GM12874 (cell line): ENCODE results near the gene ITGA2B.

Experiments used
- TF ChIP-seq, protein P1 (sequence below): IDR thresholded peaks from 2 replicates; pipeline ENCODE4 v1.5.1; 2011; ENCODE audit warnings: low read depth, mild to moderate bottlenecking, control low read depth, low read length, moderate library complexity; ENCODE audit not compliant: insufficient read depth

Gene ITGA2B

DNA sequence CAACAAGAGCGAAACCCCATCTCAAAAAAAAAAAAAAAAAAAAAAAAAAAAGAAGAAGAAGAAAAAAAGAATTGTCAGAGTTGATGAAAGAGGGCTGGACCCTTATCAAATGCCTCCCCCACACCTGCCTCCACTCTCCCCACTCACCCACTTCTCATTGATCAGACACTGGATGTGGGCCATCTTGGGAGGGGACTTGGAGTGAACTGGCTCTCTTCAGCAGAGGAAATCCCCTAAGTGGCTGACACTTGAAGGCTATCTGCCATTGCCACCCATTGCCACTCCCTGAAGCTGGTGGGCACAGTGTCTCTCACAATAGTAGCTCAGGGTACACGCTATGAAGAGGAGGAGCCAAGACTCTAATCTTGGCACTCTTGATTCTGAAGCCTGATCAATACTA is 1.6 kb downstream of the ITGA2B start:
- TF ChIP-seq, protein P1, sequence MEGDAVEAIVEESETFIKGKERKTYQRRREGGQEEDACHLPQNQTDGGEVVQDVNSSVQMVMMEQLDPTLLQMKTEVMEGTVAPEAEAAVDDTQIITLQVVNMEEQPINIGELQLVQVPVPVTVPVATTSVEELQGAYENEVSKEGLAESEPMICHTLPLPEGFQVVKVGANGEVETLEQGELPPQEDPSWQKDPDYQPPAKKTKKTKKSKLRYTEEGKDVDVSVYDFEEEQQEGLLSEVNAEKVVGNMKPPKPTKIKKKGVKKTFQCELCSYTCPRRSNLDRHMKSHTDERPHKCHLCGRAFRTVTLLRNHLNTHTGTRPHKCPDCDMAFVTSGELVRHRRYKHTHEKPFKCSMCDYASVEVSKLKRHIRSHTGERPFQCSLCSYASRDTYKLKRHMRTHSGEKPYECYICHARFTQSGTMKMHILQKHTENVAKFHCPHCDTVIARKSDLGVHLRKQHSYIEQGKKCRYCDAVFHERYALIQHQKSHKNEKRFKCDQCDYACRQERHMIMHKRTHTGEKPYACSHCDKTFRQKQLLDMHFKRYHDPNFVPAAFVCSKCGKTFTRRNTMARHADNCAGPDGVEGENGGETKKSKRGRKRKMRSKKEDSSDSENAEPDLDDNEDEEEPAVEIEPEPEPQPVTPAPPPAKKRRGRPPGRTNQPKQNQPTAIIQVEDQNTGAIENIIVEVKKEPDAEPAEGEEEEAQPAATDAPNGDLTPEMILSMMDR: no peak

DNA sequence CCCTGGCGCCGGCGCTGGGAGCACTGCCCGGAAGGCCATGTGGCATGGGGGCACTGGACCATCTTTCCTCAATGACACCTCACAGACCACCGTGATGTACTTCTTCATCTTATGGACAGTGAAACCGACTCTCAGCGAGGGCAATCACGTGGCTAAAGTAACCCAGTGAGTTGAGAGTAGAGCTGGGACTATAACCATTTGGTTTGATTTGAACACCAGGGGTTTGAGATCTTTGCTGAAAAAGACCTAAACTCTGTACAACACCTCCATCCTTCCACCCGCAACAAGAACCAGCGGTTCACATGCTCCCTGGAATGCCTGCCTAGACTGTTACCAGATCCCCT is 3.3 kb downstream of the ITGA2B start:
- TF ChIP-seq, protein P1: no peak

DNA sequence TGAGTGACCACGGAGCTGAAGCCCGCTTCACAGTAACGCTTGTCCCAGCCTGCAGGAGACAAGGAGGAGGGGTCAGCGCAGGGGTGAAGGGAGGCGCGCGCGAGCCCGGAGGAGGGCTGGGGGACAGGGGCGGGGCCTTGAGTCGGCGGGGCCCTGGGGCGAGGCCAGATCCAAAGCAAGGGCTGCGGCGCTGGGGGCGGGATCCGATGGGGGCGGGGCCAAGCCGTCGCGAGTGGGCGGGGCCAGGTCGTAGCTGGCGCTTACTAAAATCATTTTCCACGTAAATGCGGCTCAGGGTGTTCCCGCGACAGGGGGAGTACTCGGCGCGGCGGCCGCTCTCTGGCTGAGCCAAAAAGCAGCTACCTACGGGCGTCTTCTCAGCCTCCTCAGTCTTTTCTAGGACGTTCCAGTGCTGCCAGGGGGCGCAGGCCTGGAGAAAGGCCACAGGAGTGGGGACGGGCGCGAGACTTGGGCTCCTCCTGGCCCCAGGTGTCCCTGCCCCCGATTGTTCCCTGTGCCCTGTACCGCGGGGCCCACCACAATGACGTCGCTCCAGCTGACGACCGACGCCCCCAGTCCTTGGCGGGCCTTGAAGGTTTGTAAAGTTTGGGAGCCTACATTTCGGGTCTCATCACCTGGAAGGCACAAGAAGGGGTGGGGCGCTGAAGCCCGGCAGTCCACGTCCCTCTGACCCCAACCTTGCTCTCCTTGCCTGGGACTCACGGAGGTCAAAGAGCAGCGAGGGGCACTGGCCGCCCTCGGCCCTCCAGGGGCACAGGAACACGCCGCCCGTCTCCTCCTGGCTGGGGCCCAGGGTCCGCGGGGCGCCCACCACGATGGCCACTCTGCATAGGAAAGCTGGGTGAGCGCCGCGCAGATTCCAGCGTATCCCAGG is 3.9 kb downstream of the ITGA2B start:
- TF ChIP-seq, protein P1: no peak

DNA sequence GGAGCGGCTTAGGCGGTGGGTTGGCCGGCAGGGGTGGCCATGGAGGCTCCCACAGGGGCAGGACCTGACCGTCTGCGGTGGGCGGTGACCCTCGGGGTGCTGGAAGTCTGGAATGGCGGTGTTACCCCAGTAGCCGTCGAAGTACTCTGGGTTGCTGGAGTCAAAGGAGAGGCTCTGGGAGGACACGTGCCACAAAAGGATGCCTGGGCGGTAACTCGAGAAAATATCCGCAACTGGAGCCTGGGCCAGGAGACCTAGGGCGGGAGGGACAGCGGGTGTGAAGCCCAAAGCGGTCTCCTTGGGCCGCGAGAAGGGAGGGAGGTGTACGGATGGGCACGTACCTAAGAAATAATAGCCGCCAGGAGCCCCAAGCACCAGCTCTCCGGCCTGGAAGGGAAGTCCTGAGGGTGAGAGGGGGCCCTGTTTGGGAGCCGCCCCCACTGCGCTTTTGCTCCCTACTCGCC is 4.6 kb downstream of the ITGA2B start:
- TF ChIP-seq, protein P1: no peak

DNA sequence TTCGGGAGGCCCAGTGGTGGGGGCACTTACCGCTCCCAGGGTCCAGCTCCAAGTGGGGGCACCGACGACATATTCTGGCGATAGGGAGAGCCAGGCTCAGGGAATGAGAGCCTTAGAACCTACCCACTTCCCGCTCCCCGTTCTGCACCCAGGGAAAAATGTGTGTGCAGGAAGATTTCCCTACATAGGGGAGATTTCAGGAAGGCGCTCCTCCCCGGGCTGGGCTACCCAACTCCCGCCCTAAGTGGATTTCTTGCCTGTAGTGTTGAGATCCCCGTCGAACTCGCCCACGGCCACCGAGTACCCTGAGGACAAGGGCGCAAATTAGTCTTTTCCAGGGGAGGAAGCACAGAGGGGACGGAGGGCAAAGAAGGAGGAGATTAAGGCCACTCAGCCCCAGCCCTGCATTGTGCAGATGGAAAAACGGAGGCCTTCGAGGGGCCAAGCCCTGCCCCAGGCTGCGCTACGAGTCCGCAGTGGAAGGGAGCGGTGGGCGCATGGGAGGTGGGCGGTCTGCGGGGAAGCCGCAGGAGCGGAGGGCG is 5.1 kb downstream of the ITGA2B start:
- TF ChIP-seq, protein P1: no peak

DNA sequence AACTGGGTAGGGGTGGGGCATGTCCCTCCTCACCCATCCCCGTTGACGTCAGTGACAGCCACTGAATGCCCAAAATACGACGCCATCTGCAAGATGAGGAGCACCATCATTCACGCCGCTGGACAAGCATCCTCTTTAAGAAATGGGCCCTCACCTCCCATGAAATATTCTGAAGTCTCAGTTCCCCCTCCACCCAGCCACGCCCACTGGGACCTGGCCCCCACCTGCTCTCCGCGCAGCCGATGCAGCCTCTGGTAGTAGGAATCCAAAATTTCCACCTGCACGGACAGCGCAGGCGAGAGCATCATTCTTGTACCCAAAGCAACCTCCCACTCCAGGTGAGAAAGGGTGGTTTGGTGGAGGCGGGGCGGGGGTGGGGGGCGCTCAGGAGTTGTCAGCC is 5.6 kb downstream of the ITGA2B start:
- TF ChIP-seq, protein P1: no peak

DNA sequence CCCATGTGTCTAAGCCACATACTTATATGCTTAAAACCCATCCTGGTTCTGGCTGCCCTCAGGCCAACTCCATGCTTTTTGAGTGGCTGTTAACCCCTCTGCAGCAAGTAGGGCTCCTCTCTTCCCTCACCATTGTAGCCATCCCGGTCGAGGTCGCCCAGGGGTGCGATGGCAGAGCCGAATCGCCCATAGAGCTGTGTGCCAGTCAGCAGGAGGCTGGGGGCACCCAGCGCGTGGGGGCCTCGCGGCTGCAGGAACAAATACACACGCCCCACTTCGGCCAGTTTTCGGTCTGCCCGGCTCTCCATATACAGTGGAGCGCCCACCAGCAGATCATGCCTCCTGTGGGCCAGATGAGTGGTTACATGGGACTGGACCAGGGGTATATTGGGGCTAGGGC is 6.1 kb downstream of the ITGA2B start:
- TF ChIP-seq, protein P1: no peak
